Fibroblast of upper back skin (primary cell): ENCODE measurements around the gene EPDR1.

Experiments used
- DNase-seq: peaks from one replicate; pipeline ENCODE4 v3.0.0-alpha.2; 2013

The EPDR1 gene

GRCh38 chr7:37982423-37982822 lies 62.0 kb downstream of the EPDR1 start:
- no peak for DNase-seq

- DNase-seq, result peak; percentile 35
Observed at GRCh38 chr7:37984750-37985390, 64.4 kb downstream of the EPDR1 start.

GRCh38 chr7:37986908-37987330 lies 66.5 kb downstream of the EPDR1 start:
- peak; percentile 82 for DNase-seq

GRCh38 chr7:37987732-37988131 lies 67.3 kb downstream of the EPDR1 start:
- peak; percentile 28 for DNase-seq

GRCh38 chr7:37988721-37989650 lies 68.5 kb downstream of the EPDR1 start:
- no peak for DNase-seq

- DNase-seq, result no peak
Observed at GRCh38 chr7:37990337-37990736, 69.9 kb downstream of the EPDR1 start.

- DNase-seq, result no peak
Observed at GRCh38 chr7:37993060-37993501, 72.6 kb downstream of the EPDR1 start.

- DNase-seq, result peak; percentile 17
Observed at GRCh38 chr7:37999673-38000072, 79.2 kb downstream of the EPDR1 start.

- peak; percentile 41 for DNase-seq
Observed at GRCh38 chr7:38000272-38000671, 79.8 kb downstream of the EPDR1 start.
